ENCODE data around the gene ULK1. TPM values are rescaled to one million over a fixed set of nuclear protein-coding genes. Genes with fewer than 3 reads are reported as not detected.

The ULK1 gene
- total and polyA plus RNA-seq, 2 of the 13 experiments (the other 11 are each of a cell fraction or from before 2014, with no cell fraction given), result 2.8 to 10.1 TPM

- Histone ChIP-seq H2AFZ (ENCODE audit: low read length) (no peak overlapping the region), H3K36me3 (replicated peaks in 1 of 2; ENCODE audit: control insufficient read depth in 1 of 2, insufficient read depth in 2 of 2, low read length in 2 of 2) (peaks cover 1 to 5% of the 10 kb centered on the region in 2 experiments; a peak in 3 of 5 replicates), H3K9me3 (ENCODE audit: low read length) (no peaks in the 10 kb centered on the region), H3K9ac (ENCODE audit: insufficient read depth, low read depth, low read length) (peak overlapping the region; percentile 74), H3K4me1 (ENCODE audit: insufficient read depth, low read length) (peaks cover 24% of the 10 kb centered on the region), H4K20me1 (ENCODE audit: insufficient read depth, low read length) (peaks cover 16% of the 10 kb centered on the region; the same call in 1 of the 2 replicates), H3K27ac (ENCODE audit: extremely low read length, insufficient read depth, low read length) (peak overlapping the region; percentile 79), H3K4me3 (replicated peaks in 1 of 3; ENCODE audit: insufficient read depth in 1 of 3, low read depth in 2 of 3, low read length in 3 of 3) (peak overlapping the region; percentile 66 to 82 (median 72)), H3K27me3 (ENCODE audit: control insufficient read depth in 1 of 2, insufficient read depth in 2 of 2, low read length in 2 of 2) (peaks cover 0 to 2% of the 10 kb centered on the region in 2 experiments; a peak in 3 of 5 replicates), H3K79me2 (ENCODE audit: insufficient read depth, low read length) (peaks cover 10% of the 10 kb centered on the region), H3K4me2 (ENCODE audit: low read depth, low read length) (peak overlapping the region; percentile 89)
- POLR2A ChIA-PET, result interaction anchor here (1.1 to 1.6 kb wide), 5 partner anchors 32 to 45 kb away, joined by 3 to 8 read pairs (median 5); no protein-coding TSS in a partner anchor
- CTCF ChIA-PET (ENCODE audit: low intra/inter-chr PET ratio, low total read pairs), result no interaction called here
- intact Hi-C loops (cut with micrococcal nuclease; ENCODE audit: unreplicated experiment) (loop anchor here (1.0 to 10.0 kb wide), 2 partner anchors 36 to 61 kb away; no protein-coding TSS in a partner anchor), in situ Hi-C loops (cut with HindIII; ENCODE audit: extremely low pct_ligation_motif_present, low pct_unique_long_range_greater_than_20kb) (no loop called here)
- peak; percentile 83 for DNase-seq (ENCODE audit: low spot score)
- FAIRE-seq, result peak; percentile 50
- no TSS peak for BruUV-seq (replicated peaks)
- 32% methylated on average over 2 of the region's 39 CpGs for WGBS (ENCODE audit: low lambda C conversion rate)
- peak; percentile 93 for ATAC-seq
- peak; percentile 41 for TF ChIP-seq AGO2 (optimal IDR thresholded peaks at IDR 0.05; ENCODE audit: low read depth, low read length)
- TF ChIP-seq KLF9 (CRISPR knock-in tag; IDR thresholded peaks at IDR 0.05; ENCODE audit: low read depth), result no peak
- peak; percentile 75; the same call in 1 of the 2 replicates for TF ChIP-seq MYPOP (CRISPR knock-in tag; IDR thresholded peaks at IDR 0.05)
- peak; percentile 77; the same call in 1 of the 2 replicates for TF ChIP-seq HES4 (CRISPR knock-in tag; IDR thresholded peaks at IDR 0.05; ENCODE audit: borderline replicate concordance)
- TF ChIP-seq HIVEP1 (CRISPR knock-in tag; IDR thresholded peaks at IDR 0.05), result peak; percentile 87
- TF ChIP-seq ATF7-NPFF (CRISPR knock-in tag; IDR thresholded peaks at IDR 0.05; ENCODE audit: low read depth), result peak; percentile 81; the same call in 1 of the 2 replicates
- TF ChIP-seq GFI1 (CRISPR knock-in tag; IDR thresholded peaks at IDR 0.05; ENCODE audit: borderline replicate concordance), result no peak
- peak; percentile 68 for TF ChIP-seq NFYC (CRISPR knock-in tag; IDR thresholded peaks at IDR 0.05)
- TF ChIP-seq IRF2 (CRISPR knock-in tag; IDR thresholded peaks at IDR 0.05), result peak; percentile 10; the same call in 1 of the 2 replicates
- peak; percentile 81 for TF ChIP-seq HNRNPK (IDR thresholded peaks at IDR 0.05; ENCODE audit: low read depth, low read length, poor library complexity, severe bottlenecking)
- TF ChIP-seq SP1 (IDR thresholded peaks at IDR 0.05), result no peak
- TF ChIP-seq SP1 (CRISPR knock-in tag; IDR thresholded peaks at IDR 0.05), result peak; percentile 13
- TF ChIP-seq ZNF883 (CRISPR knock-in tag; IDR thresholded peaks at IDR 0.05; ENCODE audit: not compliant biosample characterization), result no peak
- peak; percentile 75 for TF ChIP-seq GABPB1 (CRISPR knock-in tag; IDR thresholded peaks at IDR 0.05)
- TF ChIP-seq, protein P1, sequence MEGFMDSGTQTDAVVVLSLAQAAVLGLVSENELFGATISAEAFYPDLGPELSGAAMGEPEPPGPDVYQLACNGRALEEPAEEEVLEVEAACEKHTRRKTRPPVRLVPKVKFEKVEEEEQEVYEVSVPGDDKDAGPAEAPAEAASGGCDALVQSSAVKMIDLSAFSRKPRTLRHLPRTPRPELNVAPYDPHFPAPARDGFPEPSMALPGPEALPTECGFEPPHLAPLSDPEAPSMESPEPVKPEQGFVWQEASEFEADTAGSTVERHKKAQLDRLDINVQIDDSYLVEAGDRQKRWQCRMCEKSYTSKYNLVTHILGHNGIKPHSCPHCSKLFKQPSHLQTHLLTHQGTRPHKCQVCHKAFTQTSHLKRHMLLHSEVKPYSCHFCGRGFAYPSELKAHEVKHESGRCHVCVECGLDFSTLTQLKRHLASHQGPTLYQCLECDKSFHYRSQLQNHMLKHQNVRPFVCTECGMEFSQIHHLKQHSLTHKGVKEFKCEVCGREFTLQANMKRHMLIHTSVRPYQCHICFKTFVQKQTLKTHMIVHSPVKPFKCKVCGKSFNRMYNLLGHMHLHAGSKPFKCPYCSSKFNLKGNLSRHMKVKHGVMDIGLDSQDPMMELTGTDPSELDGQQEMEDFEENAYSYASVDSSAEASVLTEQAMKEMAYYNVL (CRISPR knock-in tag; IDR thresholded peaks at IDR 0.05; ENCODE audit: borderline replicate concordance), result peak; percentile 72
- no peak for TF ChIP-seq ZBTB37 (CRISPR knock-in tag; IDR thresholded peaks at IDR 0.05)
- TF ChIP-seq NFKBIZ (CRISPR knock-in tag; IDR thresholded peaks at IDR 0.05), result 0 out of 2 replicates have a peak, but pooled peaks have one; percentile 8
- TF ChIP-seq CHD4 (IDR thresholded peaks at IDR 0.05; ENCODE audit: borderline replicate concordance, low read length), result no peak
- no peak for TF ChIP-seq PLSCR1 (CRISPR knock-in tag; IDR thresholded peaks at IDR 0.05; ENCODE audit: borderline replicate concordance)
Measured at GRCh38 chr12:131896080-131896810, 1.8 kb downstream of the ULK1 start.

All from HepG2 (cell line).